ENCODE data around the gene SRGAP1. TPM values are rescaled to one million over a fixed set of nuclear protein-coding genes. Genes with fewer than 3 reads are reported as not detected.
"Not testable (repeated sequence)": the region's sequence is repeated elsewhere in the genome, so short reads cannot be mapped to it uniquely, and the experiment has no call there.

The SRGAP1 gene
- total RNA-seq, 1 experiment from 2014 or later = 4.2 TPM

DNA sequence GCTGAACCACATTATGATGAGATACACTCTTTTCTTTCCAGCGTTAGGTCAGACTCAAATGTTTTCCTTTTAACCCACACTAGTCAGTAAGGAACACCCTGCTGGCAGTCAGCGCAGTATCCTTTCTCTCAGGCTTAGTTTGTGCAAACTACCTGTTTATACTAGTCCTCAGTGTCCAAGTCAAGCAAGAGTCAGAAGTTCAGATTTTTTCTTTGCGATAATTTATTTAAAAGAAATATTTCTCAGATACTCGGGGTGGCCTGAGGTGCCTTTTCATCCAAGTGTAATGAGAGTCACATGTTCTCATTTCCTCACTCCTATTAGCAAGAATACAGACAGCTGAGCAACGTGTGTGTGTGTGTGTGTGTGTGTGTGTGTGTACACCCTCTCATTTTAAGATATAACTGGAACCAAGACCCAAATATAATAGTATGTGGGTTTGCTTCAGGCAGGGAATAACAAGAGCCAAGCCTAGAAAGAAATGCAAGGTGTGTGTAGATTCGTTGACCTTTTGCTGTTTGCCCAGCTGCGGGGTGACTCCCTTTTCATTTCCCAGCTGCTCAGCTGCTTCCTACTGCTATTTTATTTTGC is 194.9 kb downstream of the SRGAP1 start:
- peak; percentile 48 for DNase-seq (ENCODE audit: low read depth)

DNA sequence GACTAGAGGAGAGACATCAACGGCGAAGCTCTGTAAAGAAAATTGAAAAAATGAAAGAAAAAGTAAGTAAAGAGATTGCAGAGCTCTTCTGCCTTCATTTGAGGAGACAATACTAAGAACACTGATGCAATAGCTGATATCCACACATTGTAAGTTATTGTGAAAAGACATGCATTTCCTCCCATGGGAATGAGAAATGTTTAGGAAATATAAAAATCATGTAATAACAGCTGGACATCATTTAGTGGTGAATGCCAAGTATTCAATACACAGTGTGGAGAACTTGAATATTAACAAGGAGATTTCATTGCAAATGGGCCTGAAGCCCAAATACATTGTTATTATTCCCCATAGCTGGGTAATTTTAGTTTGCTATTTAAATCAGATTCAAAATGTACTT is 198.4 kb downstream of the SRGAP1 start:
- peak; percentile 51 for DNase-seq (ENCODE audit: low read depth)

DNA sequence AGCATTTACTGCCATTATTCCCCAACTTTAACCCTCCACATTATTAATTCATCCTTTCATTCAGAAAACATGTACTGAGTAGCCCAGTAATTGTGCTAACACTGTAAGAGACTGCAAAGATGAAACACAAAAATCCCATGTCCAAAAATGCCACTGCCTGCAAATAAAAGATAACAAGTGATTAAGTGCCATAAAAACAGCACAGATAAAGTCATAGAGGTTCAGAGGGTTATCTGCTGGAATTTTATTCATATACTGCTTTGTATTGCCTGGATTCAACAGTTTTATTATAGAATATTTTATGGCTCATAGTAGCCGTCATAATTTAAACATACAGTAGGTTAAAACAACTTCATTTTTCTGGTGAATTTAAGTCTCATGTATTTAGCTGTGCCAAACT is 199.7 kb downstream of the SRGAP1 start:
- no peak for DNase-seq (ENCODE audit: low read depth)

DNA sequence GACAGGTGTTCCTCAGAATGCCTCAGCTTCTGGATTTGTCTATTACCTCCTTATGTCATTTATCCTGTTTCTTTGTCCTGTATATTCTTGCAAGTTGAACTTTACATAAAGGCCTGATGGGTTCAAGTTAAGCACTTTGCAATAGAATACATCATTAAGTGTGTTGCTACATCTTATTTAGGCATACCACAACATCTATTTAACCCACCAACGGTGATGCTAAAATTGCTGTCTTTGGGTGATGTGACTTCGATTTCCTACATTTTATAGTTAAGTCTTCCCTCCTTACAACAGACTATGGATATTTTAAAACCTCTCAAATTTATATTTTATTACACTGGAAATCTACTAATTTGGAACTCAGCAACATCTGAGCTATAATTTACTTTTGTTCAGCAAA is 206.6 kb downstream of the SRGAP1 start:
- DNase-seq (ENCODE audit: low read depth) = no peak

DNA sequence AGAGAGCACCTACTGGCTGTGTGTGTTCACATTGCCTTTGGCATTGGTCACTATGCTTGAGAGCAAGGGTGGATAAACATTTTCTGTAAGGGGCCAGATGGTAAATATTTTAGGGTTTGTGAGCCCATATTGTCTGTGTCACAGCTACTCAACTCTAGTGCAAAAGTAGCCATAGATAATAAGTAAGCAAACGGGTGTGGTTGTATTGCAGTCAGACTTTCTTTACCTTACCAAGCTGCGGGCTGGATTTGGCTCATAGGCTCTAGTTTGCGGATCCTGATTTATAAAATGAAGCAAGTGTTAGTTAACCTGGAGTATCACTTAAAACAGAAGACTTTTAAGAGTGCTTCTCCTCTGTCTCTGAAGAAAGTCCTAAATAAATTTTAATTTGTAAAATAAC is 208.6 kb downstream of the SRGAP1 start:
- DNase-seq (ENCODE audit: low read depth) = no peak

GRCh38 chr12:64054079-64054520 is 209.6 kb downstream of the SRGAP1 start:
- DNase-seq (ENCODE audit: low read depth) = no peak

DNA sequence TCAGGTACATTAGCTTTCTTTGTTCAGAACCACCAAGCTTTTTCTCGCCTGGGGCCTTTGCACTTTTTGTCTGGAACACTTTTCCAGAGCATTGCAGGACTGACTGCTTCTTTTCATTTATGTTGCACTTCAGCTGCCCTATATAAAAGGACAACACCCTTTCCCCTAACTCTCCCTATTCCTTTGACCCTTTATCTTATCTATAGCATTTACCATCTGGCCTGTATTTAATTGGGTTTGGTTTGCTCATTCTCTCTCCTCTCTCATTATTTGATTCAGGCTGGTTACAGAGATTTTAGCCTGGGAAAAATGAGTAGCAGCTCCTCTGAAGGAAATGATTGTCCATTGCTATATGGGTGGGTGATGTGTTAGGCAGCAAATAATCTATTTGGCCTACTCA is 212.2 kb downstream of the SRGAP1 start:
- no peak for DNase-seq (ENCODE audit: low read depth)

DNA sequence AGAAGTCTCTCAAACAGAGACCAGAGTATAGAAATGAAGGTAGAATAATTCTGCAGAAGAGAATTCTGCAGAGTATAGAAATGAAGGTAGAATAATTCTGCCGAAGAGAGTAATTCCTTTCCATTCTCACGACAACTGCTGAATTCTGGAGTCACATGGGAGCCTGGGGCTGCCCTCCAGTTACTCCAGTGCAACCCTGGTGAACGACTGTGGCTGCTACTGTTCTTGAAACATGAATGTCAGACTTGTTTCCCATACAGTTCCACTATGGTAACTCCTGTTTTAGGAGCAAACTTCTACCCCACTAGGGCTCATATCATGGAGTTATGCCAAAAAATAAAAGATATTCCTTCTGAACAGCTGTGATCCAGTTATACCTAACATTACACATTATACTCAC is 213.2 kb downstream of the SRGAP1 start:
- DNase-seq (ENCODE audit: low read depth) = peak; percentile 51

DNA sequence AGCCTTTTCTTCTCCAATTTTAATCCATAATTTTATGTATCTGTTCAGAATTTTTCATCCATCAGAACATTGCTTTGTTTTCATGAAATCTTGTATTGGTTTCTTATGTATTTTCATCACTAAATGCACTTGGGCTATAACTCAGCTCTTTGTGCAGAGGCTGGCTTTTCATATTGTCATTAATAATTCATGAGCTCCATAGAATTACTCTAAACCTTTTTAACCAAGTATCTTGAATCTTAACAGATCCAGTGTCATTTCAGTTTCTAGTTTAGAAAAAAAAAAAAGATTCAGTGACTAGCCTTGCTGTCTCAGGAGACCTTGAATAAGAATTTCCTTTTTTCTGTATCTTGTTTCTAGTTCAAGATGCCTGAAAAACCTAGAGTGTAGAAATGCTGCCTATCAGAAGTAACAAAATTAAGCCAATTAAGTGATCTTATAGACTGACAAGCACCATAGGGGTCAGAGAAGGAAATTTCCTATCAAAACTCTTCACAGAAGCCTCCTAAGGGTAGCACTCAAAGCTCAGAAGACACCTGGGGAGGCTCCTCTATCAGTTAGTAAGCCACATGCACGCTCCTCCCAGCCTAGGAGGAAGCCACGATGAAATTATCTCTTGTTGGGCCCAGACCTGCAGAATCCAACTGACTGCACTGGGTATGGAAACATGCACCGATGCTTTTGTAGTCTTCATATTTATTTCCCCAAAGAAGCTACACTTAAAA is 214.2 kb downstream of the SRGAP1 start:
- no peak for DNase-seq (ENCODE audit: low read depth)

GRCh38 chr12:64059685-64060084 is 215.2 kb downstream of the SRGAP1 start:
- DNase-seq (ENCODE audit: low read depth) = peak; percentile 24

- DNase-seq (ENCODE audit: low read depth) = peak; percentile 54
Observed at GRCh38 chr12:64061868-64062375, 217.4 kb downstream of the SRGAP1 start.

GRCh38 chr12:64063121-64063520 is 218.6 kb downstream of the SRGAP1 start:
- no peak for DNase-seq (ENCODE audit: low read depth)

DNA sequence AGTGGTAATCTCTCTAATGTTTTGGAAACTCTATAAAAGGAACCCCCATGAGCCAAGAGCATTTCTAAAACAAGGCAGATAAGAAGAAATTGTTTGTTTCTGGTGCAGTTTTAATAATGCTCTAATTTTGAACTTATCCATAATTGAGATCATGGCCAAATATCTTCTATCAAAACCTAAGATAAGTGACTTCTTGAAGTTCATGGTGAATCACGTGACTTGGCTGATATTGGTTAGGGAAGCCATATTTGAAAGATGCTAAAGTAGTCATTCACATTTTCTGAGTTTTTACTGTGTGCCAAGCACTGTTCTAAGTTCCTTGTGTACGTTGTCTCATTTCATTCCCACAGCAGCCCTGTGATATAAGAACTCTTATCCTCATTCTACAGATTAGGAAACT is 219.7 kb downstream of the SRGAP1 start:
- DNase-seq (ENCODE audit: low read depth) = no peak

DNA sequence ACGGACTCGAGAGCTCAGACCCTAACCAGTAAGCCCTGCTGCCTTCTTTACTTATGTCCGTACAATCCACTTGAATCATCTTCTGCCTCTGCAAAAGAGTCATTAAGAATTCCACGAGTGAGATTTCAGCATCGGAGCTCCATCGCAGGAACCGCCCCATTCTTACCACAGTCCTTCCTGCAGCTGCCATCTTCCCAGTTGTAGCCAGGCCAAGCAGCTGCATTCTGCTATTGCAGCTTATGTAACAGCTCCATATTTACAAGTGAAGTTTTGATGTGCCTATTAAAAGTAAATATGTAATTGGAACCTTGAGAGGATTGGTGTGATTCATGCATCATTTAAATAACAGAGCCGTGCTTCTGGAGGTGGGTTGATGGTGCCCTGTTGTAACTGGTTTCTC is 220.2 kb downstream of the SRGAP1 start:
- DNase-seq (ENCODE audit: low read depth) = peak; percentile 68

- DNase-seq (ENCODE audit: low read depth) = peak; percentile 58
Observed at GRCh38 chr12:64065881-64066451, 221.5 kb downstream of the SRGAP1 start.

GRCh38 chr12:64066776-64067175 is 222.3 kb downstream of the SRGAP1 start:
- DNase-seq (ENCODE audit: low read depth) = no peak

DNA sequence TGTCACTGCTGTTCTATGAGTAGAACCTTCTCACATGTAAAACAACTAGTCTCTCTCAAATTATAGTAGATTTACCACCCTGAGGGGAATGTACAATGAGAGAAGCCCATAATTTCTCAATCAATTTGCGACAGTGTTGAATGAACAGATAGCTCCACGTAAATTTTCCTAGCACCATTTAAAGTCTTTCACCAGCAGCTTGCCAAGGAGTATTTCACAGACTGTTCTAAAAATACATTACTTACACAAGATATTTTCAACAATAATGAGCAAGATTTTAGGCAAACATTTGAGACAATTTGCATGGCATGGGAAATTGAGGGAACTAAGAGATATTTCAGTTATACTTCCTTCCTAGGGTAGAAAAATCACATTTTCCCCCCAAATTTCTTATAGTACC is 226.0 kb downstream of the SRGAP1 start:
- DNase-seq (ENCODE audit: low read depth) = no peak

GRCh38 chr12:64072916-64073575 is 228.5 kb downstream of the SRGAP1 start:
- DNase-seq (ENCODE audit: low read depth) = no peak

DNA sequence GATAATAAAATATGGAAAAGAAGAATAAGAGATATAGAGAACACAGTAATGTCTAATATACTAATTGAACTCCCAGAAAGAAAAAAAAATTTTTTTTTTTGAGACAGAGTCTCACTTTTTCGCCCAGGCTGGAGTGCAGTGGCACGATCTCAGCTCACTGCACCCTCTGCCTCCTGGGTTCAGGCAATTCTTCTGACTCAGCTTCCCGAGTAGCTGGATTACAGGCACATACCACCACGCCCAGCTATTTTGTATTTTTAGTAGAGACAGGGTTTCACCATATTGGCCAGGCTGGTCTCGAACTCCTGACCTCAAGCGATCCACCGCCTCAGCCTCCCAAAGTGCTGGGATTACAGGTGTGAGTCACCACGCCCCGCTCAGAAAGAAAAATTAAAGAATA is 232.1 kb downstream of the SRGAP1 start:
- DNase-seq (ENCODE audit: low read depth) = not testable (repeated sequence)

GRCh38 chr12:64077922-64078321 is 233.4 kb downstream of the SRGAP1 start:
- peak; percentile 73 for DNase-seq (ENCODE audit: low read depth)

DNA sequence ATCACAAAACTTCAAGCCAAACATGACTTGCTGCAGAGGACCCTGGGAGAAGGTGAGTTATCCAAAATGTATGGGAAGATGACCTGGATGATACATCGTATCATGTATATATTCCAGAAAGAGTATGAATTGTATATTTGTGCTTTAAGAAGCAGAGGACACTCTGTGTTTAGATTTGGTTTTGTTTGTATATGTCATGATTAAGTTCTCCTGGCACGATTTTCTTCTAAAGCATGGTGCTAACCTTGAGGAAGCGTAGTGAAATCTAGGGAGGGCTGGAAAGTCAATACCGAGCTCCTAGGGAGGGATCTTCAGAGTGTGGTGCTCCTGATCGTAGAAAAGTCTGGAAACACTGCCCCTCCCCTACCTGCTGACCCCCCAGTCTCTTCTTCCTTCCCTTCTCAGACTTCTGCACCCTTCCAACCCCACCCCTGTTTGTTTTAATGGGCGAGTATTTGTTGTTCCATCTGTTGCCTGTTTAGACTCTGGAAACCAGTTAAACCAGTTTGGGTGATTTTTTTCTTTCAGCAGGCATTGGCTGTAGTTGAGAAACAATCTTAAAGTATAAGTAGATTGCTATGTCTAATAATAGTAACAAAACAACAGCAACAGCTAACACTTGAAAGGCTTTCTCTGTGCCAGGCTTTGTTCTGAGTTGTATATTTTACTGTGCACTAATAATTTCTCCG is 236.0 kb downstream of the SRGAP1 start:
- DNase-seq (ENCODE audit: low read depth) = no peak

- no peak for DNase-seq (ENCODE audit: low read depth)
Observed at GRCh38 chr12:64081008-64081404, 236.5 kb downstream of the SRGAP1 start.
